Measurements from ENCODE around the gene IFNLR1.

Gene IFNLR1

DNA sequence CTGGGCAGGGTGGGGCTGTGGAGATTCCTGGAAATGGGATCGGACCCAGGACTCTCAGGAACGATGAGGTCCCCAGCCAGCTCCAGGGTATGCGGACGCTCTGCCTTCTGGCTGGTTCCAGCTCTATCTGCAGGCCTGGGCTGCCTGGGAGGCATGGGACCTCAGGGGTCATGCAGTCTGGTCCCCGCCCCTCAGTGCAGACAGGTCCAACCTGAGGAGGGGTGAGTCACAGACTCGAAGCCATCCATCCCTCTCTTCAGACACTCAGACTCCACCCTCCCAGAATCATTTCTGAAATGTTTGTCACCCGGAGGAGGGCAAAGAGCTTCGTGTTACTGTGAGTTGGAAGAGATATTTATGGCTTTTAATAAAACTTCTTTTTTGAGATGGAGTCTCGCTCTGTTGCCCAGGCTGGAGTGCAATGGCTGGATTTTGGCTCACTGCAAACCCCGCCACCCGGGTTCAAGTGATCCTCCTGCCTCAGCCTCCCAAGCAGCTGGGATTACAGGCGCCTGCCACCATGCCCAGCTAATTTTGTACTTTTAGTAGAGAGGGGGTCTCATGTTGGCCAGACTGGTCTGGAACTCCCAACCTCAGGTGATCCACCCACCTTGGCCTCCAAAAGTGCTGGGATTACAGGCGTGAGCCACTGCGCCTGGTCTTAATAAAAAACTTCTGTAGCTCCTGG is 69.2 kb downstream of the IFNLR1 start:
- Histone ChIP-seq H3F3A (ENCODE audit: insufficient read depth) (no peaks in the 10 kb centered on the region), H3K9ac (ENCODE audit: low read length) (no peak overlapping the region), H4K20me1 (ENCODE audit: low read depth, low read length) (no peaks in the 10 kb centered on the region), H3K79me2 (ENCODE audit: insufficient read depth, low read length) (no peaks in the 10 kb centered on the region), H2AFZ (ENCODE audit: low read depth, low read length, severe bottlenecking) (no peak overlapping the region), H3K36me3 (ENCODE audit: low read length) (no peaks in the 10 kb centered on the region), H3K9me3 (ENCODE audit: insufficient read depth, low read length) (no peaks in the 10 kb centered on the region), H3K4me2 (ENCODE audit: low read depth, low read length, poor library complexity, severe bottlenecking) (no peak overlapping the region), H3K27ac (ENCODE audit: low read depth, low read length) (no peak overlapping the region), H3K9me2 (replicated peaks; ENCODE audit: insufficient read depth, low read length) (no peaks in the 10 kb centered on the region), H3K4me3 (ENCODE audit: insufficient read depth, low read length, poor library complexity, severe bottlenecking) (no peak overlapping the region), H3K27me3 (ENCODE audit: low read length) (no peaks in the 10 kb centered on the region)
- TF ChIP-seq, protein P1, sequence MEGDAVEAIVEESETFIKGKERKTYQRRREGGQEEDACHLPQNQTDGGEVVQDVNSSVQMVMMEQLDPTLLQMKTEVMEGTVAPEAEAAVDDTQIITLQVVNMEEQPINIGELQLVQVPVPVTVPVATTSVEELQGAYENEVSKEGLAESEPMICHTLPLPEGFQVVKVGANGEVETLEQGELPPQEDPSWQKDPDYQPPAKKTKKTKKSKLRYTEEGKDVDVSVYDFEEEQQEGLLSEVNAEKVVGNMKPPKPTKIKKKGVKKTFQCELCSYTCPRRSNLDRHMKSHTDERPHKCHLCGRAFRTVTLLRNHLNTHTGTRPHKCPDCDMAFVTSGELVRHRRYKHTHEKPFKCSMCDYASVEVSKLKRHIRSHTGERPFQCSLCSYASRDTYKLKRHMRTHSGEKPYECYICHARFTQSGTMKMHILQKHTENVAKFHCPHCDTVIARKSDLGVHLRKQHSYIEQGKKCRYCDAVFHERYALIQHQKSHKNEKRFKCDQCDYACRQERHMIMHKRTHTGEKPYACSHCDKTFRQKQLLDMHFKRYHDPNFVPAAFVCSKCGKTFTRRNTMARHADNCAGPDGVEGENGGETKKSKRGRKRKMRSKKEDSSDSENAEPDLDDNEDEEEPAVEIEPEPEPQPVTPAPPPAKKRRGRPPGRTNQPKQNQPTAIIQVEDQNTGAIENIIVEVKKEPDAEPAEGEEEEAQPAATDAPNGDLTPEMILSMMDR (IDR thresholded peaks at IDR 0.05; ENCODE audit: insufficient read depth, low read length, poor library complexity, severe bottlenecking), result no peak
- no peak for TF ChIP-seq EZH2phosphoT487 (conservative IDR thresholded peaks at IDR 0.05; ENCODE audit: low read length)

DNA sequence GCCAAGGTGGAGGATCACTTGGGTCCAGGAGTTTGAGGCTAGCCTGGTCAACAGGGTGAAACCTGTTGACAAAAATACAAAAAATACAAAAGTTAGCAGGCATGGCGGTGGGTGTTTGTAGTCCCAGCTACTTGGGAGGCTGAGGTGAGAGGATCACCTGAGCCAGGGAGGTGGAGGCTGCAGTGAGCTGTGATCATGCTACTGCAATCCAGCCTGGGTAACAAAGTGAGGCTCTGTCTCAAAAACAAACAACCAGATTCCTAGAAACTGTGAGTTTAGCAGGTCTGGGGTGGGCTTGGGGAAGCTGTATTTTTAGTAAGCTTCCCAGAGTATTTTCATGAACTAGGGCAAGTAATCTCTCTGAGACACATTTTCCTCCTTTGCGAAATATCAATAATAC is 70.0 kb downstream of the IFNLR1 start:
- H3K27me3 ChIP-seq (ENCODE audit: low read length), result no peaks in the 10 kb centered on the region
- no peak overlapping the region for H3K27ac ChIP-seq (ENCODE audit: low read depth, low read length)
- no peak overlapping the region for H3K4me3 ChIP-seq (ENCODE audit: insufficient read depth, low read length, poor library complexity, severe bottlenecking)
- H3K9me3 ChIP-seq (ENCODE audit: insufficient read depth, low read length), result no peaks in the 10 kb centered on the region
- H3K9me2 ChIP-seq (replicated peaks; ENCODE audit: insufficient read depth, low read length), result no peaks in the 10 kb centered on the region
- TF ChIP-seq, protein P1 (IDR thresholded peaks at IDR 0.05; ENCODE audit: insufficient read depth, low read length, poor library complexity, severe bottlenecking), result no peak
- TF ChIP-seq EZH2phosphoT487 (conservative IDR thresholded peaks at IDR 0.05; ENCODE audit: low read length), result no peak
- no peak overlapping the region for H2AFZ ChIP-seq (ENCODE audit: low read depth, low read length, severe bottlenecking)
- no peak overlapping the region for H3K4me2 ChIP-seq (ENCODE audit: low read depth, low read length, poor library complexity, severe bottlenecking)
- H3K79me2 ChIP-seq (ENCODE audit: insufficient read depth, low read length), result no peaks in the 10 kb centered on the region
- no peaks in the 10 kb centered on the region for H4K20me1 ChIP-seq (ENCODE audit: low read depth, low read length)
- no peaks in the 10 kb centered on the region for H3K36me3 ChIP-seq (ENCODE audit: low read length)
- H3F3A ChIP-seq (ENCODE audit: insufficient read depth), result no peaks in the 10 kb centered on the region
- H3K9ac ChIP-seq (ENCODE audit: low read length), result no peak overlapping the region

DNA sequence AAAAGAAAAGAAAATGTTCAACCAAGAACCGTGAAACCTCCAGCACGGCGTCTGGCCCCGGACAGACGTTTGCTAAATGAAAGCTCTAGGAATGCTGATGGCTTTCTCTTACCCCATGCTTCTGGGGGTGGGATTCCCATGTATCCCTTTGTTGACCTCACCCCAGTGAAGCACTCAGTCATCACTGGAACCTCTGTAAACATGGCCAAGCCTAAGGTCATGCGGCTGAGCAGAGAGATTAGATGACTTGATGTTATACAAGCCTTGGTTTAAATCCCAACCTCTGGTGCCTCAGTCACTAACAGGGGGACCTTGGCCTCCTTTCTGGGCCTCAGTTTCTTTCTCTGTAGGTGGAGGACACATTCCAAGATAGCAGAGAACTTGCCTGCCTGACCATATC is 72.3 kb downstream of the IFNLR1 start:
- no peaks in the 10 kb centered on the region for H3K9me3 ChIP-seq (ENCODE audit: insufficient read depth, low read length)
- no peaks in the 10 kb centered on the region for H3K36me3 ChIP-seq (ENCODE audit: low read length)
- H2AFZ ChIP-seq (ENCODE audit: low read depth, low read length, severe bottlenecking), result no peak overlapping the region
- no peak overlapping the region for H3K4me3 ChIP-seq (ENCODE audit: insufficient read depth, low read length, poor library complexity, severe bottlenecking)
- H4K20me1 ChIP-seq (ENCODE audit: low read depth, low read length), result no peaks in the 10 kb centered on the region
- no peaks in the 10 kb centered on the region for H3F3A ChIP-seq (ENCODE audit: insufficient read depth)
- TF ChIP-seq, protein P1 (IDR thresholded peaks at IDR 0.05; ENCODE audit: insufficient read depth, low read length, poor library complexity, severe bottlenecking), result no peak
- no peak for TF ChIP-seq EZH2phosphoT487 (conservative IDR thresholded peaks at IDR 0.05; ENCODE audit: low read length)
- H3K4me2 ChIP-seq (ENCODE audit: low read depth, low read length, poor library complexity, severe bottlenecking), result no peak overlapping the region
- no peaks in the 10 kb centered on the region for H3K9me2 ChIP-seq (replicated peaks; ENCODE audit: insufficient read depth, low read length)
- H3K27ac ChIP-seq (ENCODE audit: low read depth, low read length), result no peak overlapping the region
- H3K9ac ChIP-seq (ENCODE audit: low read length), result no peak overlapping the region
- H3K79me2 ChIP-seq (ENCODE audit: insufficient read depth, low read length), result no peaks in the 10 kb centered on the region
- no peaks in the 10 kb centered on the region for H3K27me3 ChIP-seq (ENCODE audit: low read length)

Data from SU-DHL-6 (cell line).